NCI-H510A treated with DMSO at 0.1 percent for 48 hours (cell line): ENCODE data around the gene IRF2BP2.
"Not testable (repeated sequence)": the region's sequence is repeated elsewhere in the genome, so short reads cannot be mapped to it uniquely, and the experiment has no call there.

Experiments used
- DNase-seq: peaks from one replicate; lab custom pipeline; 2025; lab: John Stamatoyannopoulos, UW

The IRF2BP2 gene

GRCh38 chr1:234601301-234602017 is 8.5 kb downstream of the IRF2BP2 start:
- DNase-seq, result peak; percentile 74

GRCh38 chr1:234600418-234601281 is 9.3 kb downstream of the IRF2BP2 start:
- DNase-seq, result peak; percentile 52

GRCh38 chr1:234599617-234600417 is 10.2 kb downstream of the IRF2BP2 start:
- DNase-seq, result peak; percentile 98

GRCh38 chr1:234598974-234599616 is 10.9 kb downstream of the IRF2BP2 start:
- no peak for DNase-seq

GRCh38 chr1:234597894-234598293 is 12.1 kb downstream of the IRF2BP2 start:
- DNase-seq, result peak; percentile 94

GRCh38 chr1:234595899-234596298 is 14.1 kb downstream of the IRF2BP2 start:
- no peak for DNase-seq

GRCh38 chr1:234594575-234594974 is 15.4 kb downstream of the IRF2BP2 start:
- not testable (repeated sequence) for DNase-seq

- DNase-seq, result no peak
These were observed 16.0 kb downstream of the IRF2BP2 start for GRCh38 chr1:234593771-234594504.

- DNase-seq, result no peak
These were observed 16.9 kb downstream of the IRF2BP2 start for GRCh38 chr1:234593109-234593508.

- no peak for DNase-seq
These were observed 17.7 kb downstream of the IRF2BP2 start for GRCh38 chr1:234592240-234592639.

- DNase-seq, result no peak
These were observed 18.8 kb downstream of the IRF2BP2 start for GRCh38 chr1:234591131-234591530.

- DNase-seq, result no peak
These were observed 19.9 kb downstream of the IRF2BP2 start for GRCh38 chr1:234589854-234590620.

- no peak for DNase-seq
These were observed 20.7 kb downstream of the IRF2BP2 start for GRCh38 chr1:234589064-234589800.

- DNase-seq, result no peak
These were observed 21.6 kb downstream of the IRF2BP2 start for GRCh38 chr1:234588386-234588785.

GRCh38 chr1:234586892-234587485 is 23.0 kb downstream of the IRF2BP2 start:
- DNase-seq, result no peak

GRCh38 chr1:234586304-234586703 is 23.7 kb downstream of the IRF2BP2 start:
- DNase-seq, result no peak

- DNase-seq, result no peak
These were observed 24.5 kb downstream of the IRF2BP2 start for GRCh38 chr1:234585330-234586055.

GRCh38 chr1:234584926-234585325 is 25.1 kb downstream of the IRF2BP2 start:
- DNase-seq, result peak; percentile 49

- DNase-seq, result no peak
These were observed 25.6 kb downstream of the IRF2BP2 start for GRCh38 chr1:234584420-234584805.
